GM21390 (cell line): ENCODE results near the gene ASGR2.
"Not testable (repeated sequence)": the region's sequence is repeated elsewhere in the genome, so short reads cannot be mapped to it uniquely, and the experiment has no call there.

ENCODE experiments used
- ATAC-seq: cut with Tn5 transposase; IDR thresholded peaks from one replicate; pipeline ENCODE4 v1.9.1; 2021; ENCODE audit not compliant: unreplicated experiment

ASGR2 gene

DNA sequence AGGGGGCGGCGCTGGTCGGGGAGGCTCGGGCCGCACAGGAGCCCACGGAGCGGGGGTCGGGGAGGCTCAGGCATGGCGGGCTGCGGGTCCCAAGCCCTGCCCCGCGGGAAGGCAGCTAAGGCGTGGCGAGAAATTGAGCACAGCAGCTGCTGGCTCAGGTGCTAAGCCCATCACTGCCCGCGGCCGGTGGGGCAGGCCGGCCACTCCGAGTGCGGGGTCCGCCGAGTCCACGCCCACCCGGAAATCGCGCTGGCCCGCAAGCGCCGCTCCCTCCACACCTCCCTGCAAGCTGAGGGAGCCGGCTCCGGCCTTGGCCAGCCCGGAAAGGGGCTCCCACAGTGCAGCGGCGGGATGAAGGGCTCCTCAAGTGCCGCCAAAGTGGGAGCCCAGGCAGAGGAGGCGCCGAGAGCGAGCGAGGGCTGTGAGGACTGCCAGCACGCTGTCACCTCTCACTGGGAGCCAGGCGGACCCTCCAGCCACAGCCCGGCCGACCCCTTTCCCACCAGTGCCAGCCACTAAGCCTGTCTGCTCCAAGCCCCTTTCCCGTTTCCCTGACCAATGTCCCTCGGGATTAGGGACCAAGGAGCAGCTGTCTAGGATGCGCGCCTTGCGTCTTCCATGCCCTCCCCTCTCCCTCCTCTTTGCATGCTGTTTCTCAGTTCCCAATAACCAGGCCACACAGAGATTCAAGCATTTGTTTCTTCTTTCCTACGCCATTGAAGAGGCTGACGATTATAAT is 13.8 kb downstream of the ASGR2 start:
- ATAC-seq: not testable (repeated sequence)

DNA sequence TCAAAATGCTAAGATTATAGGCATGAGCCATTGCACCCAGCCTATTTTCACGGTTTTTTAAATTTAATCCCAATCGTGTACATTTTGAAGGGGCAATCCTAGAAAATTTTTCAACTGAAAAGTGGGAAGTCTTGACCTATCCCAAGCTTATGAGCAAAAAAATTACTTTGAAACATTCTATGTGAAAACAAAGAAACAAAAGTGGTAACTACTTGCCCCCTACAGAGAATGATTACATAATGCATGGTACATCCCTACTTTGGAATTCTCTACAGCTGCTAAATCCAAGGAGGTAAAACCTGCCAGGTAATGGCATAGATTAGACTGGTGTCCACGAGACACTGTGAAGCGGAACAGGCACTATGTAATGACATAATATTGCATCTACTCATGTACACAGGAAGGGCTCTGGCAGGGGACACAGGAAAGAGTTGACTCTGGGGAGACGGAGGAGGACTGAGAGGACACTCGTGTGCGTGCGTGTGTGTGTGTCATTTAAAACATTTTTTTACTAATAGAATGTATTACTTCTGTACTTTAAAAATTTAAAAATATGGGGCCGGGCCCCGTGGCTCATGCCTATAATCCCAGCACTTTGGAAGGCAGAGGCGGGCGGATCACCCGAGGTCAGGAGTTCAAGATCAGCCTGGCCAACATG is 15.7 kb downstream of the ASGR2 start:
- ATAC-seq: no peak

DNA sequence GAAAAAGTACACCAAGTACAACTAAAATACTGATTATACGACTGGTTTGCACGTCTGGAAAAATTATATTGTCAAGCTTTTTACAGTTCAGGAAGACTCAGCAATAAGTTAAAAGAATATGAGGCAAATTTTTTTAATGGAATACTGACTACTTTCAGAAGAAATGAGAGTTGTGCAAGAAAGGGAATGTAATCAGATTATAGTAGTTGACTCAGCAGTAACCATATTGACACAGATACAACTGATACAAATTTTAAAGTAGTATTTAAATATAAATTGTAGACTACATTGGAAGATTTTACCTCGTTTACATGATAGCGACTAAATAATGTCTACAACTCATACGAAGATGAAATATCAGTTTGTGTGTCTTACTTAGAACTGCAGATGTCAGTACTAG is 16.7 kb downstream of the ASGR2 start:
- ATAC-seq: no peak

DNA sequence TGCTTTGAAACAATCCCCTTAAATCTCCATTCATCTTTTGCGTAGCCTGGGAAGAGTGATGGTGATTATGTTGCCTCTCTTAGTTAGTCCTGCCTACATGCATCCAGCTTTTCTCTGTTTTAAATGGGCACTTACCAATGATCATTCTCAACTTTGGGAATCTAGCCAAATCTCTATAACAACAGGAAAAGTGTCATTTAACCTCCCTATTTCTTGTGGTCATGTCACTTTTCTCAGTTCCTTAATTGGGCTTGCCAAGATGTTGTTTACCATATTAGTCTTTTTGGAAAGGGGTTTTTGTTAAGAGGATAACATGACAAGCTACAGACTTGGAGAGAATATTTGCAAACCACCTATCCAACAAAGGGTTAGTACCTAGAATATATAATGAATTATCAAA is 19.0 kb downstream of the ASGR2 start:
- no peak for ATAC-seq

DNA sequence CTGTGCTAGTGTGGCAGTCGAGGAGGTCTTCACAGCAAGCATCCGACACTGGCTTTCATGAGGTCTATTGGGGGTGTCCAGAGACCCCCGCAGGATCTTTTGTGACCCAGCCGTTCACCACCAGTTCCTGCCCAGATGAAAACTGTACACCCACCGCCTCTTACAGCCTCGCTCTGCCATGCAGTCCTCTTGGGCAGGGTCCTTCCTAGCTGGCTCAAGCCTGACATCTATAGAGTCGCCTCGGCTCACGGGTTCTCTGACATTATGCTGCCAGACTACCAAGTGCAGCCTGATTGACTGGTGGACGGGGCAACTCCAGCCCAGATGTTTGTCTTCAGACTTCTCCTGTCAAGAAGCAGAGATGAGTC is 20.0 kb downstream of the ASGR2 start:
- no peak for ATAC-seq

DNA sequence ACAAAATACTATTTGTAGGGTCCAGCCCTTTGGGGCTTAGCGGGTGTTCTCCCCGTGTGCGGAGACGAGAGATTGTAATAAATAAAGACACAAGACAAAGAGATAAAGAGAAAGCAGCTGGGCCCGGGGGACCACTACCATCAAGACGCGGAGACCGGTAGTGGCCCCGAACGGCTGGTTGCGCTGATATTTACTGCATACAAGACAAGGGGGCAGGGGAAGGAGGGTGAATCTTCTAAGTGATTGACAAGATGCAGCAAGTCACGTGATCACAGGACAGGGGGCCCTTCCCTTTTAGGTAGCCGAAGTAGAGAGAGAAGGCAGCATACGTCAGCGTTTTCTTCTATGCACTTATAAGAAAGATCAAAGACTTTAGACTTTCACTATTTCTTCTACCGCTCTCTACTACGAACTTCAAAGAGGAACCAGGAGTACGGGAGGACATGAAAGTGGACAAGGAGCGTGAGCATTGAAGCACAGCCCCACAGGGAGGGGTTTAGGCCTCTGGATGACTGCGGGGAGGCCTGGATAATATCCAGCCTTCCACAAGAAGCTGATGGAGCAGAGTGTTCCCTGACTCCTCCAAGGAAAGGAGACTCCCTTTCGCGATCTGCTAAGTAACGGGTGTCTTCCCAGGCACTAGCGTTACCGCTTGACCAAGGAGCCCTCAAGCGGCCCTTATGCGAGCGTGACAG is 23.2 kb downstream of the ASGR2 start:
- ATAC-seq: not testable (repeated sequence)

DNA sequence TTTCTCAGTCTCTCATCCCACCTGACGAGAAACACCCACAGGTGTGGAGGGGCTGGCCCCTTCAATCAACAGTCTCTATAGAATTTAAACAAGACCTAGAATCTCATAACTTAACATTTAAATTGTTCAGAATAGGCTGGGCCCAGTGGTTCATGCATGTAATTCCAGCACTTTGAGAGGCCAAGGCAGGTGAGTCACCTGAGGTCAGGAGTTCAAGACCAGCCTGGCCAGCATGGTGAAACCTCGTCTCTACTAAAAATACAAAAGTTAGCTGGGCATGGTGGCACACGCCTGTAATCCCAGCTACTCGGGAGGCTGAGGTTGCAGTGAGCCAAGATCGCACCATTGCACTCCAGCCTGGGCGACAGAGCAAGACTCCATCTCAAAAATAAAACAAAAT is 25.1 kb downstream of the ASGR2 start:
- not testable (repeated sequence) for ATAC-seq

DNA sequence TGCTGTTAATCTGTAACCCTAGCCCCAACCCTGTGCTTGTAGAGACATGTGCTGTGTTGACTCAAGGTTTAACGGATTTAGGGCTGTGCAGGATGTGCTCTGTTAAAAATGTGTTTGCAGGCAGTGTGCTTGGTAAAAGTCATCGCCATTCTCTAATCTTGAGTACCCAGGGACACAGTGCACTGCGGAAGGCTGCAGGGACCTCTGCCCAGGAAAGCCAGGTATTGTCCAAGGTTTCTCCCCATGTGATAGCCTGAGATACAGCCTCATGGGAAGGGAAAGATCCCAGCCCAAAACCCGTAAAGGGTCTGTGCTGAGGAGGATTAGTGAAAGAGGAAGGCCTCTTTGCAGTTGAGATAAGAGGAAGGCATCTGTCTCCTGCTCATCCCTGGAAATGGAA is 26.2 kb downstream of the ASGR2 start:
- ATAC-seq: not testable (repeated sequence)

DNA sequence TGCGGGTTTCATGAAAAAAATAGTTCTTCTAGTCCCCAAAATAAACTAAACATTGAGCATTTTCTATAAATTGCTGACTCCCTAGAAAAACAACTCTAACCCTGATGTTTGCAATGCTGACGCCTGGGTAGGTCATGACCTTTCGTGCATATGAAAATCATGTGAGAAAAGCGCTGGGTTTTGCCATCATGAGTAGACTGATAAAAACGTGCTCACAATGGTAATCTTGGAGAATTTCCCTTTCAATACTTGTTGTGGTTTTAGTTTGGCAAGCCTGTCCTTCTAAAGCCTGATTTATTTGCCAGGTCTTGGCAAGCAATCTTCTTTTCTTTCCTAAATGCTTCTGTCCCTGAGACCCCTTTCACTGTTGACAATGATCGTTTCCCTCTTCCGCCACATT is 30.5 kb downstream of the ASGR2 start:
- ATAC-seq: no peak

DNA sequence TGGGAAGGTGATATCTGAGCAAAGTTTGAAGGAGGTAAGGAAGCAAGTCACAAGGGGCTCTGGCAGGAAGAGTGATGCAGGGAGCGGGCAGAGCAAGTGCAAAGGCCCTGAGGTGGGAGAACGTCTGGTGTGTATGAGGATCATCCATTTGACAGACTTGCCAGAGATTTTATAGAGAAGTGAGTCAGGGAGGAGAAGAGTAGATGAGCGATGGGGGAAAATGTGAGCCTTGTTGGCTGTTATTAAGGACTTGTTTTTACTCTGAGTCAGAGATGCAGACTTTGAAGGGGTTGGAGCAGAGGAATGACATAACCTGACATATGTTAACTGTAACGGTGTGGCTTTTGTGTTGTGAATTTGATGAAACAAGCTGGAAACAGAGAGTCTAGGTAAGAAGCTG is 31.0 kb downstream of the ASGR2 start:
- ATAC-seq: no peak

DNA sequence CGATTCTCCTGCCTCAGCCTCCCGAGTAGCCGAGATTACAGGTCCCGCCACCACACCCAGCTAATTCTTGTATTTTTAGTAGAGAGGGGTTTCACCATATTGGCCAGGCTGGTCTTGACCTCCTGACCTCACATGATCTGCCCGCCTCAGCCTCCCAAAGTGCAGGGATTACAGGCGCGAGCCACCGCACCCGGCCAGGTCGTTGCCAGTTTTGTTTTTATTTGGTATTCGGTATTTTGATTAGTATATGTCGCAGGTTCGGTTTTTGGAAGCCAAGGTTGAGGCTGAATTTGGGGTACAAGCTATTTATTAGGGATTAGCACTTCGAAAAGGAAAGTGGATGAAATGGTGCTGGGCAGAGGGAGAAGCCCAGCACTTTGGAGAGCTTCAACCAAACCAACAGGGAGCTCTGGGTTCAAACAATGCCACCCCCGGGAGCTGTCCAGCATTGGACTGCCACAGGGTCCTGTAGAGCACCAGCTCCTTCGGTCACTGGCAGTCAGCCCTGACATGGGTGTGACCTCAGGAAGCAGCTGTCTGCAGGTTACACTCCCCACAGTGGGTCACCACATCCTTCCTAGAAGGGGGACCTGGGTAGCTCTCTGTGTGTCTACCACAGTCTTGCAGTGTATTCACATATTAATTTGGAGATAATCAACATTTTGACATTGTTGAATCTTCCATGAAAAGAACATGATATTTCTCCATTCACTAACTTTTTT is 33.1 kb downstream of the ASGR2 start:
- no peak for ATAC-seq

DNA sequence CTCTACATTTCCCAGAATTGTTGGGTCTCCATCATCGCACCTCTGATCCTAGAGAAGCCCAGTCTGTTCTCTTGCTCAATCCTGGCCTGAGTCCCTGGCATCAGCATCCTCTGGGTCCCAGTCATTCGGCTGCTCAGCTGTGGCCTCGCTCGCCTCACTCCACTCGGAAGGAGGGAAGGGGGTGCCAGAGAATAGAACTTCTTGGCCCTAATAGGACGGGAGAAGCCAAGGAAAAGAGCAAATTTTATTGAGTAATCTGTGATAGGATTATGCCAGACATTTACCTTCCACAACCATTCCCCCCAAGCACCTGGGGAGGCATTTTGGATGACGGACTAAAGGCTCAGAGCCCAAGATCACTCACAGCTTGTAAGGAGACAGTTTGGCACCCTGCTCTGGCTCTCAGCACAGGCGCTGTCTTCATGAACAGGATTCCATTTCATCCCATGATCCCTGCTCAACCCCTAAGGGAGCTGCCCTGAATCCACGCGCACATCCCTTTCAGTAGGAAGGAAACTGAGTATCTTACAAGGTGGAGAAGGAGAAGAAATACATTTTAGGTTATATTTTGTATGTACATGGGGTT is 34.1 kb downstream of the ASGR2 start:
- ATAC-seq: no peak

DNA sequence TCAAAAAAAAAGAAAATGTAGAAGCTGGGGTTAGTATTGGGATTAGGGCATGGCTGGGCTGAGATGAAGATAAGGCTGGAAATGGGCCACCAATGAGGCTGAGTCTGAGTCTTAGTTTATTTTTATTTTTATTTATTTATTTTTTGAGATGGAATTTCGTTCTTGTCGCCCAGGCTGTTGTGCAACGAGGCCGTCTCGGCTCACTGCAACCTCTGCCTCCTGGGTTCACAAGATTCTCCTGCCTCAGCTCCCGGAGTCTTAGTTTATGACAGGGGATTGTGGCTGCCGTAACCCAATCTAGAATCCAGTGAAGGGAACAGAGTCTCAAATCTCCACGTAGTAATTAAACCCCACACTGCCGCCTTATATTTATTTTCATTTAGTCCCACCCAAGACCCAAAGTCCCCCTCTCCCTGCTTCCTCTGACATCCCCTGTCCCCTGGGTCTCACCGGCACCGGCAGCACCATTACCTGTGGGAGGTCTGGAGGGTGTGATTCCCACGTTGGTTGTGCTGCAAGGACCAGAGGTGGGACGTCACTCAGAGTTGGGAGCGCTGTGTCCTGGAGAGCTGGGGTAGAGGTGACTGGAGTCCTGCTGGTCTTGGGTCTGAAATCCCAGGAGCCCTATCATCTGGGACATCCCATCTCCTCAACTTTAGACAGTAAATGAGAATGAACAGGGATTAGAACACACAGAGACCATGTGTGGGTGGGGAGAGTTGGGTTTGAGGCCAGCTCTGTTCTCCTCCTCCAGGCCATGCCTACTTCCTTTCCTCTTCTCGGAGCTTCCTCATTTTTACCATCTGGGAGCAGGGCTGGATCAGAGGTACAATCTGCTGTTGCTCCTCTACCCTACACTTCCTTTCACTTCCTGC is 34.8 kb downstream of the ASGR2 start, which contains the start of gene CLEC10A:
TSS of gene CLEC10A (minus strand) at position 671 of the 875 bp plus-strand sequence. CDS start 1,439 bp downstream, outside the sequence.
- ATAC-seq: no peak

DNA sequence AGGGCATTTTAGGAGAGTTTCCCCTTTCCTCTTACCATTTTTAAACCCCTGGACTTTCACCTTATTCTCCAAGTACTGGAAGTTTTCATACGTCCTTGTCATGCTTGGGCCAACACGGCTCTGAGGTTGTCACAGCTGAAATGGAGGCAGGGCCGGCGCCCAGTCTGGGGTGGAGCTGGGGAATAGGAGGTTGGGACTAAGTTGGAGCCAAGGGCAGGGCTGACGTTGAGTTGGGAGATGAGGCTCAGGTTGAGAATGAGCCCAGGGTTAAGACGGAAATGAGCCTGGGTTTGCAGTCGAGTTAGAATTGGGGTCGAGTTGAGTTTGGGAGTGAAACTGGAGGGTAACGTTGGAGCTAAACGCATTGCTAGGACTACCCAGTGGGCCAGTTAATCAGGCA is 35.9 kb downstream of the ASGR2 start:
- no peak for ATAC-seq

DNA sequence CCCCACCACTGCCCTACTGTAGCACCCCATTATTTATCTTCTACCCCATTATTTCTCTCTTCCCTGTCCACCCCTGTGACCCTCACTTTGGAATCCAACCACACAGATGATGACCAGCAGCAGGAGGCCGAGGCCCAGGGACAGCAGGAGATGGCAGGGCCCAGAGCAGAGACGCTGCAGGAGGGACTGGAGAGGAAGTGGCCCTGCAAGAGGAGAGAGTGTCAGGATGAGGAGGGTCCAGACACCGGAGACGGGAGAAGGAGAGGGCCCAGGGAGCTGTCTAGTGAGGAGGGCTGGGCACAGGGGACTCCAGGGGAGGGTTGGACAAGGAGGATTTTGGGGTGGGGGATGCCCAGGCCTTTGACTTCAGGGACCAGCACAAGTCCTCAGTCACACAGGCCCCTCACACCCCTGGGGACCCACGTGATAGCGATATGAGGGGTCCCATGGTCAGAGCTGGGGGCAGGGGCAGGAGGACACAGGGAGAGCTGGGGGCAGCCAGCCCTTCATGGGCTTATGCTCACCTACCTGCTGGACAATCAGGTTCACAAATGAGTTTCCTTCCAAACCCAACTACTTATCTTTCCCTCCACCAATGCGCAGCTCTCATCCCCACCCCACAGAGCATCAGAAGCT is 36.6 kb downstream of the ASGR2 start:
- no peak for ATAC-seq

DNA sequence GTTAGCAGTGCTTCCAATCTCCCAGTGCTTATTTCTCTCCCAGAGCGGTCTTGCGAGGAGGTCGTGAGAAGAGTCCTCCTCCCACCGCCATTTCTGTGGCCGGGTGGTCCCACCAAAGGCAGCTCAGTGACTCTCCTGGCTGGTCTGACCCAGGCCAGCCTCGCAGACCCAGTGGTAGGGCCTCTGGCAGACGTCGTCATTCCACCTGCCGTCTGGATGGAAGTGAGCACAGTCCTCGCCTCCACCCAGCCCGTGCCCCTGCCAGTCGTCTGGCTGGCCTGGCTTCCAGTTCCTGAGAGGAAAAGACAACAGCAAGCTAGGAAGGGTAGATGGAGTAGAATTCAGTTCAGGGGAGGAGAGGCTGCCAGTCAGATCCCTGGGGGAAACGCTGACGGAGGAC is 39.7 kb downstream of the ASGR2 start:
- ATAC-seq: no peak

DNA sequence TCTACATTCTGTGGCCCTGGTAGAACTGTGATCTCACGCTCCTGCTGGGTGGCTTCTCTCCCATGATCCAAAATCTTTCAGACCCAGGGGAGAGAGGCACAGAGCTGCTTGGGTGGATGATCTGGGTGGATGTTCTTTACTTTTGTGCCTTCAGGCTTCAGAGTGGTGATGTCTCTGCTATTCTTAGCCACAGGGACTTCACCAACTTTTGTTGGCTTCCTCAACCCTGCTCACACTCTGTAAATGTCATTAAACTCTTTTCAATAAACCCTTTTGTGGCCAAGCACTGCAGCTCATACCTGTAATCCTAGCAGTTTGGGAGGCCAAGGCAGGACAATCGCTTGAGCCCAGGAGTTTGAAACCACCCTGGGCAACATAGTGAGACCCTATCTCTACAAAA is 42.2 kb downstream of the ASGR2 start:
- ATAC-seq: no peak

DNA sequence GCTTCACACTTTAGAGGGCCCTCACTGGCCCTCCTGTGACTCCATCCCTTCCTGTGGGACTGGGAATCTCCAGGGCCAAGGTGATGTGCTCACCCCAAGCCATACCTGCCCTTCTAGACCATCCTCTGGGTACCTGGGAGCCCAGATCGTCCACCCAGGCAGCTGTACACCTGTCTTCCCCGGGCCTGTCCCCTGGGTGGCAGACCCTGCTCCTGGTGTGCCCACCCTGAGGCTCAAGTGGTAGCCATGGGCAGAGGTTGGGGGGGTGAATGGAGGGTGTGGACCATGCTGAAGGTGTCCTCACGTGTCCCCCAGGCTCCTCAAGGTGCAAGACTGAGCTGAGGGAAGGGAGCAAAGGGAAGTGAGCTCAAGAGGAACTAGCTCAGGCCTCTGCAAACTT is 43.9 kb downstream of the ASGR2 start:
- no peak for ATAC-seq

DNA sequence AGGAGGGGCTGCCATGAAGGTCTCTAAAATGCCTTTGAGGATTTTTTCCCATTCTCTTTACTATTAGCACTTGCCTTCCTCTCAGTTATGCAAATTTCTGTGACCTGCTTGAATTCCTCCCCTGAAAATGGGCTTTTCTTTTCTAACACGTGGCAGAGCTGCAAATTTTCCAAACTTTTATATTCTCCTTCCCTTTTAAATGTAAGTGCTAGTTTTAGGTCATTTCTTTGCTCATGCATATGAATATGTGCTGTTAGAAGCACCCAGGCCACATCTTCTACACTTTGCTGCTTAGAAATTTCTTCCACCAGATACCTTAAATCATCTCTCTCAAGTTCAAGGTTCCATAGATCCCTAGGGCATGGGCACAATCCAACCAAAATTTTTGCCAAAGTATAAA is 46.4 kb downstream of the ASGR2 start:
- ATAC-seq: no peak

DNA sequence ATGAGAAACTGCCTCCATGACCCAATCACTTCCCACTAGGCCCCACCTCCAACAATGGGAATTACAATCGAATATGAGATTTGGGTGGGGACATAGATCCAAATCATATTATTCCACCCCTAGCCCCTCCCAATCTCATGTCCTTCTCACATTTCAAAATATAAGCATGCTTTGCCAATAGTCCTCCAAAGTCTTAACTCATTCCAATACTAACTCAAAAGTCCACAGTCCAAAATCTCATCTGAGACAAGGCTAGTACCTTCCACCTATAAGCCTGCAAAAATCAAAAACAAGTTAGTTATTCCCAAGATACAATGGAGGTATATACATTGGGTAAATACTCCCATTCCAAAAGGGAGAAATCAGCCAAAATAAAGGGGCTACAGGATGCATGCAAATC is 47.4 kb downstream of the ASGR2 start:
- ATAC-seq: no peak
